ENCODE results near the gene ASPN.

The ASPN gene

DNA sequence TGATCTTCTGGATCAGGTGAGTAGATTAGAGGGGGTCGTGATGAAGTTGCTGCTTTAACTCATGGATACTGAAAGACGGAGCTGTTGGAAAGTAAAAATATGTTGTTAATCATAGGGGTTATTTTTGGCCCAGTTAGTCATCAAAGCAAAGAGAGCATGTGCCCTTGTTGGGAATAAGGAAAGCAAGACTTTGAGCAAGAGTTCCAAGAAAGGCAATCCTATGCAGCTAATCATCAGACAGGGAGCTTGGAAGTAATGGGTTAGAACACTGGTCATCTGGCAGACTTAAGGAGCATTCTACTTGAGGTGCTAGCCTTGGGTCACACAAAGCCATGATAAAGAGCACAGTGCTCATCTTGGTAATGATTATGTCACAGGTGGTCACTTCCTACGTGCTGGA is 18.3 kb downstream of the ASPN start:
- Histone ChIP-seq H3K27ac (no peak overlapping the region), H3K4me3 (IDR thresholded peaks at IDR 0.05; ENCODE audit: insufficient read depth, low read depth, low read length) (no peak overlapping the region), H2AFZ (ENCODE audit: low read depth) (no peak overlapping the region), H3K79me2 (ENCODE audit: insufficient read depth, low read depth) (no peaks in the 10 kb centered on the region), H3K4me1 (ENCODE audit: low read depth, poor library complexity, severe bottlenecking) (no peaks in the 10 kb centered on the region), H3K36me3 (ENCODE audit: insufficient read depth) (no peaks in the 10 kb centered on the region), H4K20me1 (ENCODE audit: insufficient read depth) (no peaks in the 10 kb centered on the region), H3K4me2 (no peak overlapping the region), H3K27me3 (ENCODE audit: insufficient read depth, low read depth) (no peaks in the 10 kb centered on the region), H3K9ac (no peak overlapping the region)
- TF ChIP-seq CTCF (conservative IDR thresholded peaks at IDR 0.05; ENCODE audit: low read depth, low read length) = no peak

DNA sequence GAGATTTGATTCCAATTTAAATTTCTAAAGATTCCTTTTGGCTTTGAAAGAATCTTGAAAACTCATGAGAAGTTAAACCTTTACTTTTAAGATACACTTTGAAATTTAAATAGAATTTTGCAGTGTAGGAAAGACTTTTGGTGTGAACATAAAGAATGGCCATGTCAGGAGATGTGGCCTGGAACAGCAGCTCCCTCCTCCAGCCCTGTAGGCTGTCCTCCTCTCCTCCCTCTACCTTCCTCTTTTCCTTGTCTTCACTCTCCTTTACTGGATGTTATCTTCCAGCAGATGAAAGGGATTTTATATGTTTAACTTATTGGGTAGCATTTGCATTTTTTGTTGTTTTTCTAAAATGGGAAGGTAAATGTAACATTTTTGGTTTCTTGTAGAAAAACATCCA is 18.9 kb downstream of the ASPN start:
- Histone ChIP-seq H3K27me3 (ENCODE audit: insufficient read depth, low read depth) (no peaks in the 10 kb centered on the region), H4K20me1 (ENCODE audit: insufficient read depth) (no peaks in the 10 kb centered on the region), H2AFZ (ENCODE audit: low read depth) (no peak overlapping the region), H3K4me3 (IDR thresholded peaks at IDR 0.05; ENCODE audit: insufficient read depth, low read depth, low read length) (no peak overlapping the region), H3K4me2 (no peak overlapping the region), H3K9ac (no peak overlapping the region), H3K4me1 (ENCODE audit: low read depth, poor library complexity, severe bottlenecking) (no peaks in the 10 kb centered on the region), H3K36me3 (ENCODE audit: insufficient read depth) (no peaks in the 10 kb centered on the region), H3K79me2 (ENCODE audit: insufficient read depth, low read depth) (no peaks in the 10 kb centered on the region), H3K27ac (no peak overlapping the region)
- TF ChIP-seq CTCF (conservative IDR thresholded peaks at IDR 0.05; ENCODE audit: low read depth, low read length) = no peak

DNA sequence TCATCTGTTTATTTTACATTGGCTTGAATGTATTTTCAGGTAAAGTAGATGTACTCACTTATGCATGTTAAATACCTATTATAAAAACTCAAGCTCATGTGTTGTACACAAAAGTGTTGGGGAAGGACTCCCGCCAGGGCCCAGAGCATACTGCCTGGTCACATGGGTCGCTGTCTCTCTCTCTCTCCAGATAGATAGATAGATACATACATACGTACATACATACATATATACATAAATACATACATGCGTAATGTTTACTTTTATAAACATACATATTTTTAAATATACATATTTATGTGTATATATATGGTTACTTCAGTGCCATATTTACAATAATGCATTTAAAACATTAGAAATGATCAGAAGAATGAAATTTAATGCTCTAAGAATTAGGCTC is 24.7 kb downstream of the ASPN start:
- H3K79me2 ChIP-seq (ENCODE audit: insufficient read depth, low read depth) = no peaks in the 10 kb centered on the region
- no peak for TF ChIP-seq CTCF (conservative IDR thresholded peaks at IDR 0.05; ENCODE audit: low read depth, low read length)
- no peaks in the 10 kb centered on the region for H4K20me1 ChIP-seq (ENCODE audit: insufficient read depth)
- no peak overlapping the region for H3K4me2 ChIP-seq
- H3K27ac ChIP-seq = no peak overlapping the region
- H2AFZ ChIP-seq (ENCODE audit: low read depth) = no peak overlapping the region
- H3K9ac ChIP-seq = no peak overlapping the region
- no peaks in the 10 kb centered on the region for H3K4me1 ChIP-seq (ENCODE audit: low read depth, poor library complexity, severe bottlenecking)
- no peaks in the 10 kb centered on the region for H3K36me3 ChIP-seq (ENCODE audit: insufficient read depth)
- H3K27me3 ChIP-seq (ENCODE audit: insufficient read depth, low read depth) = no peaks in the 10 kb centered on the region
- H3K4me3 ChIP-seq (IDR thresholded peaks at IDR 0.05; ENCODE audit: insufficient read depth, low read depth, low read length) = no peak overlapping the region

DNA sequence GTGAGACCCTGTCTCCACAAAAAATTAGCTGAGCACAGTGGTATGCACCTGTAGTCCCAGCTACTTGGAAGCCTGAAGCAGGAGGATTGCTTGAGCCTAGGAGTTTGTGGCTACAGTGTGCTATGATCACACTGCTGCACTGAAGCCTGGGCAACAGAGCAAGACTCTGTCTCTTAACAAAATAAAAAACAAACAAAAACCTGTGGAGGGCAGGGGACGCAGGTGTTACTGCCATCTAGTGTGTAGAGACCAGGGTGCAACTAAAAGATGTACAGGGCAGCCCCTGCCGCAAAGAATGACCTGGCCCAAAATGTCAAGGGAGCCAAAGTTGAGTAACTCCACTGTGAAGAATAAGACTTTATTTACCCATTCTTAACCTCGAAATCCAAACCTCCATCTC is 27.1 kb downstream of the ASPN start:
- no peaks in the 10 kb centered on the region for H3K79me2 ChIP-seq (ENCODE audit: insufficient read depth, low read depth)
- no peaks in the 10 kb centered on the region for H3K27me3 ChIP-seq (ENCODE audit: insufficient read depth, low read depth)
- H3K27ac ChIP-seq = no peak overlapping the region
- no peaks in the 10 kb centered on the region for H3K36me3 ChIP-seq (ENCODE audit: insufficient read depth)
- no peak overlapping the region for H3K4me2 ChIP-seq
- H2AFZ ChIP-seq (ENCODE audit: low read depth) = no peak overlapping the region
- no peak overlapping the region for H3K9ac ChIP-seq
- no peak overlapping the region for H3K4me3 ChIP-seq (IDR thresholded peaks at IDR 0.05; ENCODE audit: insufficient read depth, low read depth, low read length)
- no peak for TF ChIP-seq CTCF (conservative IDR thresholded peaks at IDR 0.05; ENCODE audit: low read depth, low read length)
- no peaks in the 10 kb centered on the region for H4K20me1 ChIP-seq (ENCODE audit: insufficient read depth)
- H3K4me1 ChIP-seq (ENCODE audit: low read depth, poor library complexity, severe bottlenecking) = no peaks in the 10 kb centered on the region

- H3K4me1 ChIP-seq (ENCODE audit: low read depth, poor library complexity, severe bottlenecking) = no peaks in the 10 kb centered on the region
- no peak overlapping the region for H3K9ac ChIP-seq
- no peak for TF ChIP-seq CTCF (conservative IDR thresholded peaks at IDR 0.05; ENCODE audit: low read depth, low read length)
- no peak overlapping the region for H3K4me2 ChIP-seq
- H3K79me2 ChIP-seq (ENCODE audit: insufficient read depth, low read depth) = no peaks in the 10 kb centered on the region
- H2AFZ ChIP-seq (ENCODE audit: low read depth) = no peak overlapping the region
- no peaks in the 10 kb centered on the region for H3K27me3 ChIP-seq (ENCODE audit: insufficient read depth, low read depth)
- no peaks in the 10 kb centered on the region for H3K36me3 ChIP-seq (ENCODE audit: insufficient read depth)
- no peak overlapping the region for H3K4me3 ChIP-seq (IDR thresholded peaks at IDR 0.05; ENCODE audit: insufficient read depth, low read depth, low read length)
- no peak overlapping the region for H3K27ac ChIP-seq
- no peaks in the 10 kb centered on the region for H4K20me1 ChIP-seq (ENCODE audit: insufficient read depth)
These were observed 35.8 kb downstream of the ASPN start for GRCh38 chr9:92446536-92446935.
